Neural progenitor cell (in vitro differentiated cells): Measurements from ENCODE around the gene SLC22A1.

Experiments
- EZH2 ChIP-seq: fragments of 200-600 bp; sonication (generic); IDR thresholded peaks from 2 replicates; pipeline ENCODE4 v1.6.1; 2017; ENCODE audit warnings: antibody characterized with exemption, mild to moderate bottlenecking, moderate library complexity
- TF ChIP-seq, protein P1 (sequence below): fragments of 200-600 bp; sonication (generic); IDR thresholded peaks from 2 replicates; pipeline ENCODE4 v1.5.1; 2017; ENCODE audit warnings: antibody characterized with exemption, mild to moderate bottlenecking

DNA sequence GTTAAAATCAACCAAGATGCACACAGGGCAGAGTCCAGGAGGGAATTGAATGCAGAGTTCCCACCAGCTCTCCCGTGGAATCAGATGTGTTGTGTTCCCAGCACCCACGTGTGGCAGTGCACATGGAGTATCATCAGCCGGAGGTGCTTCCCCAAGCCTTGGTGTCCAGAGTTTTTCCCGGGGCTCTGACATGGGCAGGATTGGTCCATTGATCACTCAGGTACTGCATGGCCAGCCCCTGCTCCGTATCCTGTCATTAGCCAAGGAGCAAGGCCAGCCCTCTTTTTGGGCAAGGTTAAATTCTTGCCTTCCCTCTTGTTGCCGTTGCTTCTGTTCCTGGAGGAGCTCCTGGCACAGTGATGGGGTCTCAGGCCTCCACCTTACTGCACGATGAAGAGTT lies 28.6 kb upstream of the SLC22A1 start:
- TF ChIP-seq, protein P1, sequence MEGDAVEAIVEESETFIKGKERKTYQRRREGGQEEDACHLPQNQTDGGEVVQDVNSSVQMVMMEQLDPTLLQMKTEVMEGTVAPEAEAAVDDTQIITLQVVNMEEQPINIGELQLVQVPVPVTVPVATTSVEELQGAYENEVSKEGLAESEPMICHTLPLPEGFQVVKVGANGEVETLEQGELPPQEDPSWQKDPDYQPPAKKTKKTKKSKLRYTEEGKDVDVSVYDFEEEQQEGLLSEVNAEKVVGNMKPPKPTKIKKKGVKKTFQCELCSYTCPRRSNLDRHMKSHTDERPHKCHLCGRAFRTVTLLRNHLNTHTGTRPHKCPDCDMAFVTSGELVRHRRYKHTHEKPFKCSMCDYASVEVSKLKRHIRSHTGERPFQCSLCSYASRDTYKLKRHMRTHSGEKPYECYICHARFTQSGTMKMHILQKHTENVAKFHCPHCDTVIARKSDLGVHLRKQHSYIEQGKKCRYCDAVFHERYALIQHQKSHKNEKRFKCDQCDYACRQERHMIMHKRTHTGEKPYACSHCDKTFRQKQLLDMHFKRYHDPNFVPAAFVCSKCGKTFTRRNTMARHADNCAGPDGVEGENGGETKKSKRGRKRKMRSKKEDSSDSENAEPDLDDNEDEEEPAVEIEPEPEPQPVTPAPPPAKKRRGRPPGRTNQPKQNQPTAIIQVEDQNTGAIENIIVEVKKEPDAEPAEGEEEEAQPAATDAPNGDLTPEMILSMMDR: no peak
- TF ChIP-seq EZH2: no peak
